Left lung (tissue), 10 donors: ENCODE data around the gene EPHA2. TPM values are rescaled to one million over a fixed set of nuclear protein-coding genes. Genes with fewer than 3 reads are reported as not detected.

Source experiments
- ATAC-seq: fragments of 200-7000 bp; cut with Tn5 transposase; one replicate; pipeline ENCODE4 v1.9.1; 2020; ENCODE audit warnings: moderate library complexity
- DNase-seq, 4 donors: peaks; one replicate each; pipeline ENCODE4 v3.0.0-alpha.2; 2013 to 2020
- H3K27ac ChIP-seq, 2 donors: fragments of 200-600 bp; sonication (generic) in 1 of 2; one replicate each; pipeline versions ENCODE4 v1.5.0 to v1.8.0; 2020 to 2021
- H3K27me3 ChIP-seq, 2 donors: fragments of 200-600 bp; sonication (generic) in 1 of 2; one replicate each; pipeline versions ENCODE4 v1.5.0 to v1.8.0; 2020 to 2021
- H3K36me3 ChIP-seq, 2 donors: fragments of 200-600 bp; sonication (generic) in 1 of 2; one replicate each; pipeline versions ENCODE4 v1.5.0 to v1.8.0; 2020 to 2021
- H3K4me1 ChIP-seq, 2 donors: fragments of 200-600 bp; one replicate each; pipeline ENCODE4 v1.8.0; 2021
- H3K4me3 ChIP-seq, 2 donors: fragments of 200-600 bp; sonication (generic) in 1 of 2; one replicate each; pipeline versions ENCODE4 v1.5.0 to v1.8.0; 2020 to 2021; ENCODE audit warnings: mild to moderate bottlenecking in 1 of 2
- H3K9me3 ChIP-seq, 2 donors: fragments of 200-600 bp; sonication (generic) in 1 of 2; one replicate each; pipeline versions ENCODE4 v1.5.0 to v1.8.0; 2020 to 2021
- CTCF ChIP-seq, 2 donors: fragments of 200-600 bp; sonication (generic) in 1 of 2; IDR thresholded peaks; one replicate each; pipeline versions ENCODE4 v1.5.0 to v1.8.0; 2021; ENCODE audit warnings: antibody characterized with exemption in 2 of 2
- intact Hi-C, 2 donors: fragments of 100-400 bp; cut with DNase I; formaldehyde crosslinking; loops; one replicate each; pipeline versions ENCODE4 v1.11.2 to v1.14.2; 2022
- polyA plus RNA-seq, 6 donors: library from polyadenylated mRNA; unstranded; fragments of 120-200 nt; gene quantifications; one replicate each; pipeline ENCODE4 v1.2.1, GENCODE V29; 2013; ENCODE audit not compliant: insufficient read length in 6 of 6
- total RNA-seq, 2 donors: library from RNA; stranded (reverse); fragmentation: NEBNext Ultra II Directional; extraction: Animal tissue kit (Norgen Biotek cat#: 25700); gene quantifications; one replicate each; pipeline ENCODE4 v1.2.1, GENCODE V29; 2021
- donor health status: DM: no; HTN: yes; CAD: no.
- donor health status: DM: no; HTN: no; CAD: no.

The EPHA2 gene
- total and polyA plus RNA-seq, 8 donors, result 12.6 to 62.6 (median 33.9) TPM

DNA sequence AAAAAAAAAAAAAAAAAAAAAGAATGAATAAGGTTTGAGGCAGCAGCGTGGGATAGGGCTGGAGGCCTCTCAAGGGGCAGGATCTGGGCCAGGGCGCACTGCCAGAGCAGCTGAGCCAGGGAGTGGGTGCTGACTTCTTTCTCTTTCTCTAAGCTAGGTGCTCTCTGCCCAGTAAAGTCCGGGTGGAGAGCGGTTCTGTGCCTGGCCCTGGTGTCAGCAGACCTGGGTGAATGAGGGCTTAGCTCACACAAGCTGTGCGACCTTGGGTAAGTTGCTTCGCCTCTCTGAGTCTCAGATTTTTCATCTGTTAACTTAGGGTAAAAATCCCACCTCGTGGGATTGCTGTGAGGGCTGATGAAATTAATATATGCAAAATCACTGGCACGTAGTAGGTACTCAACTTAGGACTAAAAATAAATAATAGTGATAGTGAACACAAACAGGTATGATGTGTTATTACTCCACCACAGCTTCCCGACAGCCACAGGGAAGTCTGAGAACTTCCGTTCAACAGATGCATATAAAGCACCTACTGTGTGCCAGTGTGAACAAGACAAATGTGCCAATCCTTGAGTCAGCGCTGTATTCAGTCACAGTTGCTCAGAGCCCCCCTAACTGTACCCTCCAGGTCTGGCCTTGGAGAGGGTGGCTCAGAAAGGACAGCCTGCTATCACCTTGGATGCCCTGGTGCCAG, 80.4 kb downstream of the EPHA2 start:
- Histone ChIP-seq H3K9me3 (no peaks in the 10 kb centered on the region), H3K4me1 (peaks cover 4 to 12% of the 10 kb centered on the region in 2 donors), H3K4me3 (no peak overlapping the region), H3K27me3 (peaks cover 6 to 39% of the 10 kb centered on the region in 2 donors), H3K27ac (no peak overlapping the region), H3K36me3 (no peaks in the 10 kb centered on the region)
- intact Hi-C loops, result loop anchor here (10.0 kb wide), 2 partner anchors 119 to 289 kb away; partner anchors contain the start of gene SZRD1 (in 1 of the 2)
- no peak for TF ChIP-seq CTCF (IDR thresholded peaks at IDR 0.05)
- ATAC-seq (peak; percentile 39), DNase-seq (peak in 2 of 4 donors; percentile 52 to 70)

Other genes starting within 250 kb of the EPHA2 start
- gene ZBTB17, start 180.0 kb downstream of the EPHA2 start, total RNA-seq, result 10 to 100 TPM; 31.2 to 39.9 TPM
- gene ZBTB17, start 180.0 kb downstream of the EPHA2 start, polyA plus RNA-seq, result 10 to 100 TPM; 27.4 to 46.5 (median 33.1) TPM
- not detected for gene SRARP, start 151.8 kb downstream of the EPHA2 start, total RNA-seq
- under 1 TPM in 4 of 6 donors, not detected in 2; 0.08 to 0.20 (median 0.10) TPM for gene SRARP, start 151.8 kb downstream of the EPHA2 start, polyA plus RNA-seq
- gene HSPB7, start 138.0 kb downstream of the EPHA2 start, total RNA-seq, result 10 to 100 TPM in 1 of 2 donors, 1 to 10 TPM in 1; 4.2 to 22.1 TPM
- gene HSPB7, start 138.0 kb downstream of the EPHA2 start, polyA plus RNA-seq, result 1 to 10 TPM; 1.5 to 6.3 (median 2.9) TPM
- under 1 TPM; 0.12 to 0.39 TPM for gene CLCNKA, start 134.0 kb downstream of the EPHA2 start, total RNA-seq
- 1 to 10 TPM in 2 of 6 donors, under 1 TPM in 4; 0.48 to 1.4 (median 0.88) TPM for gene CLCNKA, start 134.0 kb downstream of the EPHA2 start, polyA plus RNA-seq
- 1 to 10 TPM in 1 of 2 donors, not detected in 1; 1.1 TPM for gene CLCNKB, start 112.3 kb downstream of the EPHA2 start, total RNA-seq
- gene CLCNKB, start 112.3 kb downstream of the EPHA2 start, polyA plus RNA-seq, result 1 to 10 TPM; 3.9 to 8.0 (median 5.2) TPM
- gene FAM131C, start 82.4 kb downstream of the EPHA2 start, total RNA-seq, result not detected
- under 1 TPM in 4 of 6 donors, not detected in 2; 0.08 to 0.21 (median 0.17) TPM for gene FAM131C, start 82.4 kb downstream of the EPHA2 start, polyA plus RNA-seq
- gene ARHGEF19, start 56.6 kb upstream of the EPHA2 start, total RNA-seq, result 10 to 100 TPM; 10.4 to 13.1 TPM
- 10 to 100 TPM; 52.9 to 67.7 (median 59.6) TPM for gene ARHGEF19, start 56.6 kb upstream of the EPHA2 start, polyA plus RNA-seq
- gene CPLANE2, start 81.1 kb upstream of the EPHA2 start, total RNA-seq, result 1 to 10 TPM; 5.6 to 8.9 TPM
- gene CPLANE2, start 81.1 kb upstream of the EPHA2 start, polyA plus RNA-seq, result 1 to 10 TPM; 3.9 to 6.0 (median 4.9) TPM
- gene FBXO42, start 196.4 kb upstream of the EPHA2 start, total RNA-seq, result 10 to 100 TPM; 18.8 to 19.5 TPM
- gene FBXO42, start 196.4 kb upstream of the EPHA2 start, polyA plus RNA-seq, result 10 to 100 TPM; 20.3 to 22.4 (median 21.5) TPM
- gene SZRD1, start 211.2 kb upstream of the EPHA2 start, total RNA-seq, result 100 to 1,000 TPM; 114 to 134 TPM
- 10 to 100 TPM; 69.9 to 97.8 (median 89.6) TPM for gene SZRD1, start 211.2 kb upstream of the EPHA2 start, polyA plus RNA-seq